Measurements from ENCODE around the gene COTL1.

COTL1 gene

GRCh38 chr16:84557059-84557458, 60.8 kb downstream of the COTL1 start:
- TF ChIP-seq JUND (IDR thresholded peaks at IDR 0.05; ENCODE audit: low read depth) = no peak
- in situ Hi-C loops (cut with HindIII; ENCODE audit: low pct_unique_long_range_greater_than_20kb, low sequenced_read_pairs) = no loop called here
- no peak for DNase-seq (ENCODE audit: low read depth in 1 of 2, low spot score in 1 of 2)

GRCh38 chr16:84555418-84556196, 62.3 kb downstream of the COTL1 start:
- in situ Hi-C loops (cut with HindIII; ENCODE audit: low pct_unique_long_range_greater_than_20kb, low sequenced_read_pairs) = no loop called here
- no peak for TF ChIP-seq JUND (IDR thresholded peaks at IDR 0.05; ENCODE audit: low read depth)
- peak; percentile 50 to 64 for DNase-seq (ENCODE audit: low read depth in 1 of 2, low spot score in 1 of 2)

- DNase-seq (ENCODE audit: low read depth in 1 of 2, low spot score in 1 of 2) = no peak
- TF ChIP-seq JUND (IDR thresholded peaks at IDR 0.05; ENCODE audit: low read depth) = no peak
- in situ Hi-C loops (cut with HindIII; ENCODE audit: low pct_unique_long_range_greater_than_20kb, low sequenced_read_pairs) = no loop called here
Observed at GRCh38 chr16:84554627-84555328, 63.1 kb downstream of the COTL1 start.

GRCh38 chr16:84553873-84554399, 63.9 kb downstream of the COTL1 start:
- no peak for TF ChIP-seq JUND (IDR thresholded peaks at IDR 0.05; ENCODE audit: low read depth)
- DNase-seq (ENCODE audit: low read depth in 1 of 2, low spot score in 1 of 2) = no peak
- in situ Hi-C loops (cut with HindIII; ENCODE audit: low pct_unique_long_range_greater_than_20kb, low sequenced_read_pairs) = no loop called here

DNA sequence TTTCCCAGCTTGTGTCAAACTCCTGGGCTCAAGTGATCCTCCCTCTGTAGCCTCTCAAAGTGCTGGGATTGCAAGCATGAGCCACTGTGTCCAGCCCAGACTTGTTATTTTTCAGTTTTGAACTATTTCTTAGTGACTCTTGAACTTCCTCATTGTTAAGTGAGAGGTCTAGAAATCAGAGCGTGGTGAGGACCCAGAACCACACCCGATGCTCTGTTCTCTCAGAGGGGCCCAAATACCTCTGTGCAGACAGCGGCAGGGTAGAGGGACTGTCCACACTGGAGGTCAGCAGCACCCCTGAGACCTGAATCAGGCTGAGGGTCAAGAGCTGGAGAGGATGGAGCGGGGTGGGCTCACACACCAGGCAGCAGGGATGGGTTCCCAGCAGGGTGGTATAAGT, 65.7 kb downstream of the COTL1 start:
- in situ Hi-C loops (cut with HindIII; ENCODE audit: low pct_unique_long_range_greater_than_20kb, low sequenced_read_pairs) = no loop called here
- TF ChIP-seq JUND (IDR thresholded peaks at IDR 0.05; ENCODE audit: low read depth) = no peak
- DNase-seq (ENCODE audit: low read depth in 1 of 2, low spot score in 1 of 2) = no peak

DNA sequence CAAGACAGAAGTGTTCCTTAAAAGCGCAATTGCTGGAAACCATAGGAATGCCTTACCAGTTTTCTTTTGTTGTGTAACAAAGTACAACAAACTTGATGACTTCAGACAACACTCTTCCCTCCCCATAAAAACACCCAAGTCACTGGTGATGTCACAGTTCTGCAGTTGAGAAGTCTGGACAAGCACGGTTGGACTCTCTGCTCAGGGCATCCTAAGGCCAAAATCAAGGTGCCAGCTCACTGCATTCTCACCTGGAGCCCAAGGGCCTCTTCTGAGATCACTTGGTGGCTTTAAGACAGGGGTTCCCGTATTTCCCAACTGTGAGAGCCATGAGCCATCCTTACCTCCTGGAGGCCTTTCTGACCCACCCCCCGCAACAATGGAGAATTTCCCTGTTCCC, 67.8 kb downstream of the COTL1 start:
- in situ Hi-C loops (cut with HindIII; ENCODE audit: low pct_unique_long_range_greater_than_20kb, low sequenced_read_pairs) = no loop called here
- DNase-seq (ENCODE audit: low read depth in 1 of 2, low spot score in 1 of 2) = no peak
- TF ChIP-seq JUND (IDR thresholded peaks at IDR 0.05; ENCODE audit: low read depth) = no peak

GRCh38 chr16:84548971-84549844, 68.7 kb downstream of the COTL1 start:
- in situ Hi-C loops (cut with HindIII; ENCODE audit: low pct_unique_long_range_greater_than_20kb, low sequenced_read_pairs) = no loop called here
- no peak for TF ChIP-seq JUND (IDR thresholded peaks at IDR 0.05; ENCODE audit: low read depth)
- DNase-seq (ENCODE audit: low read depth in 1 of 2, low spot score in 1 of 2) = no peak

DNA sequence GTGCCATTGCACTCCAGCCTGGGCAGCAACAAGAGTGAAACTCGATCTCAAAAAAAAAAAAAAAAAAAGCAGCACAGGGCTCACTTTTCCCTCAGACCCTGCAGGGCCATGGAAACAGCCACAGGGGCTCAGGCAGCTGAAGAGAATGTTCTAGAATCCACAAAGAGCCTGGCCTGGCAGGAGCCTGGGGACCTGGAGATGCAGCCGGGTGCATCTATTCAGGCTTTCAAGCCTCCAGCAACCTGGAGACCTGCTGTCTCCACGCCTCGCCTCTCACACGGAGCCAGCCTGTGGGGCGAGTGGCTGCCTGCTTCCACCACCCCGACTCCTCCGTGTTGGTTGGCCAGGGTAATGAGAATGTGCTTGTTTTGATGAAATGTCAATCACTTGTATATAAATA, 69.4 kb downstream of the COTL1 start:
- TF ChIP-seq JUND (IDR thresholded peaks at IDR 0.05; ENCODE audit: low read depth) = no peak
- no peak for DNase-seq (ENCODE audit: low read depth in 1 of 2, low spot score in 1 of 2)
- in situ Hi-C loops (cut with HindIII; ENCODE audit: low pct_unique_long_range_greater_than_20kb, low sequenced_read_pairs) = no loop called here

DNA sequence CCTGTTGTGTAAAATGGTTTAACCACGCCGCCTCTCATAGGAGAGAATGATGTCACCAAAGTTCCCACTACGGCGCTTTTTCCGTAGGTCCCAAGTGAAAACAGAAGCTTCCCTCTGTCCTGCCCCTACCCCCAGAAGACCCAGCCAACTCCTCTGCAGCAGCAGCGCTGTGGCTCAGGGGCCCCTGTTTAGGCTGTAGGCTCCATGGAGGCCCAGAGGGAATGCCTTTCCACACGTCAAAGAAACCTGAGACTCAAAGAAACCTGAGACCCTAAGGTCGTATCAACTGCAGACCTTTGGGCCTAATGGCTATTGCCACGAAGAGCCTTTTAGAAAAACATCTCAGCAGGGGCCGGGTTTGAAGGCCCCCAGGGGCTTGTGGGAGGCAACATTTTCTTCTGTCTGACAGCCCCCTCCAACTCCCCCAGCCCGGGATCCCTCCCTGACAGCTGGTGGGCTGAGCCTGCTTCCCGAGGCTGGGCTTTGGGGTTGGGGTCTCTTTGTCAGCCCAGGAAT, 70.3 kb downstream of the COTL1 start:
- TF ChIP-seq JUND (IDR thresholded peaks at IDR 0.05; ENCODE audit: low read depth) = no peak
- in situ Hi-C loops (cut with HindIII; ENCODE audit: low pct_unique_long_range_greater_than_20kb, low sequenced_read_pairs) = no loop called here
- DNase-seq (ENCODE audit: low read depth in 1 of 2, low spot score in 1 of 2) = no peak

DNA sequence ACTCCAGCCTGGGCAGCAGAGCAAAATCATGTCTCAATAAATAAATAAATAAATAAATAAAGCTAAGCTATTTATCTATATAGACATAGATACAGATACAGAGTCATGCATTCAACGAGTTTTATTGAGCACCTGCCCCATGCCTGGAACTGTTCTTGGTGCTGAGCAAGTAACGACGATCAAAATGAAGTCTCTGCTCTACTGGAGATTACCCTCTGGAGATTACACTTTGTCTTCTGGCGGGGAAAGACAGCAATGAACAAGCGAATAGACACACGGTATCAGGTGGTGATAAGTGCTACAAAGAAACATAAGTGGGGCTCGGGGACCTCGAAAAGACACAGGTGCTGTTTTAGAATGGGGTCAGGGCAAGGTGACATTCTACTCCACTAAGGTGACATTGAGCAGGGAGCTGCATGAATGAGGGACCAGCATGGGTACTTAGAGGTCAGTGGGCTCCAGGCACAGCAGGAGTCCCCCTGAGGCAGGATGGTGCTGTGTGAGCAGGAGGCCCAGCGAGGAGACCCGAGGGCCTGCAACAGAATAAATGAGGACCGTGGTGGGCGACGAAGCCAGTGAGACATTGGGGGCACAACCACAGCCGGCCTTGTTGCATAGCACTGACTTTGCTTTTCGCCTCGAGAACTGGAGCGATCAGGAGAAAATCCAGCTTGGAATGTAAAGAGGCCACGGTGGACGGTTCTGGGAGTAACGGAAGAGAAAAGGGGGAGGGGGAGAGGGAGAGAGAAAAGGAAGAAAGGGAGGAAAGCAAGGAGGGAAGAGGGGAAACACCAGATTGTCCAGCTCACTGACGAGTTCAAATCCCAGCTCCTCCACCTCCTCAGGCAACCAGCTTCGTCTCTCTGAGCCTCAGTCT, 71.0 kb downstream of the COTL1 start:
- TF ChIP-seq JUND (IDR thresholded peaks at IDR 0.05; ENCODE audit: low read depth) = no peak
- no peak for DNase-seq (ENCODE audit: low read depth in 1 of 2, low spot score in 1 of 2)
- in situ Hi-C loops (cut with HindIII; ENCODE audit: low pct_unique_long_range_greater_than_20kb, low sequenced_read_pairs) = no loop called here

- in situ Hi-C loops (cut with HindIII; ENCODE audit: low pct_unique_long_range_greater_than_20kb, low sequenced_read_pairs) = no loop called here
- DNase-seq (ENCODE audit: low read depth in 1 of 2, low spot score in 1 of 2) = no peak
- no peak for TF ChIP-seq JUND (IDR thresholded peaks at IDR 0.05; ENCODE audit: low read depth)
Observed at GRCh38 chr16:84545114-84545737, 72.7 kb downstream of the COTL1 start.
